Gastroesophageal sphincter (tissue), 3 donors: Measurements from ENCODE around the gene SERGEF.

ENCODE experiments used
- EP300 ChIP-seq: sonication (generic); formaldehyde crosslinking; IDR thresholded peaks from one replicate; pipeline ENCODE4 v1.6.1; 2017; ENCODE audit warnings: antibody characterized with exemption, mild to moderate bottlenecking
- POLR2AphosphoS5 ChIP-seq: sonication (generic); formaldehyde crosslinking; IDR thresholded peaks from one replicate; pipeline ENCODE4 v1.6.1; 2017; ENCODE audit warnings: antibody characterized with exemption
- TF ChIP-seq, protein P1 (sequence below), 4 experiments: fragments of 200-600 bp in 2 of 4; fragments of 450-650 bp in 2 of 4; sonication (generic) in 1 of 4; IDR thresholded peaks; one replicate each; pipeline ENCODE4 v1.5.1; 2017 to 2019; ENCODE audit warnings: antibody characterized with exemption in 4 of 4, mild to moderate bottlenecking in 2 of 4, moderate library complexity in 2 of 4

DNA sequence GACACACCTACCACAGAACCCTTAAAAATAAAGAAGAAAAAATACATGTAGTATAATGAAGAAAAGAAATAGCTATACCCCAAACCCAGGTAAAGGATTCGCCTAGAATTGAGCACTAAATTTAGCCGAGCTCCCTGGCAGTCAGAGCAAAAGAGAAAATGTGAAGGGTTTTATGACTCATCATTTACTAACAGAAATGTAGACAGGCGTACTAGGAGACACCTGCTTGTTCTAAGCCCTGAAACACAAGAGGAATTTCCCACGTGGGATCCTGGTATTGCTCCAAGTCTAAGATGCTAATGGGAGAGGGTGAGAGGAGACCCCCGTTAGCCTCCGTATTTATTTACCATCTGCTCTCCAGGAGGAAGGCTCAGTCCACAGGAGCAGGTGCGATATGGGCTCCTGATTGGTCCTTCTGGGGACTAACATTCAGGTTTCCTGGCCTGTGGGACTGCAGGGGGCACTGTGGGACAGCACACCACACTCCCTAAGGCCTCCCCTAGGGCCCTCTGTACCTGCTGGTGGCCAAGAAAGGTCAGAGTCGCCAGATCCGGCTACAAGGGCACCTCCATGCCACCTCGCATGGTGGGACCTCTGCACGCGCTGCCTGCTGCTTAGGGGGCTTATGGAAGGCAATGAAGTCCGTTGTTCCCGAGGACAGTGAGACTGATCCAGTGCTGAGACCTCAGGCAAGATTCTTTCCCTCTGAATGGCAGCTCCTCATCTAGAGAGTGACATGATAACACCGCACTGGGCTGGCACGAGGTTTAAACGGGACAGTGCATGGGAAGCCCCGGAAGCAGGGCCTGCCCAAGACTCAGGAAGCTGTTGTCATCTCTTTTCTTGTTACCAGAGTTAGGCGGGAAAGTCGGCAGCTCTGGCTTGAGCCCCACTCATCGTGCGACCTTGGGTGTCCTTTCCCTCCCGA is 252.5 kb downstream of the SERGEF start:
- TF ChIP-seq, protein P1, sequence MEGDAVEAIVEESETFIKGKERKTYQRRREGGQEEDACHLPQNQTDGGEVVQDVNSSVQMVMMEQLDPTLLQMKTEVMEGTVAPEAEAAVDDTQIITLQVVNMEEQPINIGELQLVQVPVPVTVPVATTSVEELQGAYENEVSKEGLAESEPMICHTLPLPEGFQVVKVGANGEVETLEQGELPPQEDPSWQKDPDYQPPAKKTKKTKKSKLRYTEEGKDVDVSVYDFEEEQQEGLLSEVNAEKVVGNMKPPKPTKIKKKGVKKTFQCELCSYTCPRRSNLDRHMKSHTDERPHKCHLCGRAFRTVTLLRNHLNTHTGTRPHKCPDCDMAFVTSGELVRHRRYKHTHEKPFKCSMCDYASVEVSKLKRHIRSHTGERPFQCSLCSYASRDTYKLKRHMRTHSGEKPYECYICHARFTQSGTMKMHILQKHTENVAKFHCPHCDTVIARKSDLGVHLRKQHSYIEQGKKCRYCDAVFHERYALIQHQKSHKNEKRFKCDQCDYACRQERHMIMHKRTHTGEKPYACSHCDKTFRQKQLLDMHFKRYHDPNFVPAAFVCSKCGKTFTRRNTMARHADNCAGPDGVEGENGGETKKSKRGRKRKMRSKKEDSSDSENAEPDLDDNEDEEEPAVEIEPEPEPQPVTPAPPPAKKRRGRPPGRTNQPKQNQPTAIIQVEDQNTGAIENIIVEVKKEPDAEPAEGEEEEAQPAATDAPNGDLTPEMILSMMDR (IDR thresholded peaks at IDR 0.05), result peak in 3 of 4 experiments; percentile 37 to 71 (median 38)
- TF ChIP-seq EP300 (no peak), POLR2AphosphoS5 (no peak)
